Measurements from ENCODE around the gene CRNKL1. TPM values are rescaled to one million over a fixed set of nuclear protein-coding genes. Genes with fewer than 3 reads are reported as not detected.

CRNKL1 gene
- 24.7 and 27.2 TPM in 2 replicates for total RNA-seq

DNA sequence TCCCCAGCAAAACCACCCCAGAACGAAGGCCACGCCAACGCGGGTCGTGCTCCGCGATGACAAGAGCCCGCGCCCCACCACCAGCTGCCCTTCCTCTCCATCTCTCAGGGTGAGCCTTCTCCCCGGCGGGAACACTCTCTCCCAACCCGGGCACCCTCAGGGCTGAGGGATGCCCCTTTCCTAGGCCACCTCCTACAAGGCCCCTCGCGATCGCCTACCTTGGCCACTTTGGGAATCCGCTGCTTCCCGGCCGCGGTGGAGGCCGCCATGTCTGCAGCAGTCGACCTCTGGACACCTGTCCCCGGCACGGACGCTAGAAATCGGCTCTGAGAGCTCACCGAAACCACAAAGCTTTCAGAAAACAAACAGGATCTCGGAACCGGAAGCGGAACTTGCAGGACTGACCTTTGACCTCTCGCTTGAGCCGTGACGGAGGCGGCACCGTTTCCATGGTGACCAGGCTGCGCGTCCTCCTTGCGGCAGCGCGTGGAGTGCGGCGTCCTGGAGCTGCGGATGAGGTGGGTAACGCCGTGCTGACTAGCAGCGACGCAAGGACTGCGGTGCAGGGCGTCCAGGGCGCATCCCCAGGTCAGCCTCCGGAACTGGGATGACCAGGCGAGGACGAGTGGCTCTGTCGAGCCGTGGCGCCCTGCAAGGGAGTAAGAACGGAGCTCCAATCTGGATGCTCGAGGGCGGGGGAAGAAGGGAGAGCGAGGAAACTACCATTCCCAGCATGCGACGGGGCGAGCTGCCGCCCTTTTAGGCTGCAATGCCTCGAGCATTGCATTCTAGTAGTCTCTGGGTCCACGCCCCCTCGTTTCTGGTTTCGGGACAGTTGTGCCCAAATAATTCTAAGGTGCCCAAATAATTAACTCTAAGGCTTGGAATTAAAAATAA lies at the start of gene CRNKL1, which contains the start of gene CFAP61:
Gene CRNKL1, minus strand, starts transcription at position 393 of the 897 bp plus-strand sequence. Its CDS starts 124 bp downstream, at position 269.
Gene CFAP61, plus strand, starts transcription at position 459 of the 897 bp plus-strand sequence. CDS start 4,122 bp downstream, outside the sequence.

DNA sequence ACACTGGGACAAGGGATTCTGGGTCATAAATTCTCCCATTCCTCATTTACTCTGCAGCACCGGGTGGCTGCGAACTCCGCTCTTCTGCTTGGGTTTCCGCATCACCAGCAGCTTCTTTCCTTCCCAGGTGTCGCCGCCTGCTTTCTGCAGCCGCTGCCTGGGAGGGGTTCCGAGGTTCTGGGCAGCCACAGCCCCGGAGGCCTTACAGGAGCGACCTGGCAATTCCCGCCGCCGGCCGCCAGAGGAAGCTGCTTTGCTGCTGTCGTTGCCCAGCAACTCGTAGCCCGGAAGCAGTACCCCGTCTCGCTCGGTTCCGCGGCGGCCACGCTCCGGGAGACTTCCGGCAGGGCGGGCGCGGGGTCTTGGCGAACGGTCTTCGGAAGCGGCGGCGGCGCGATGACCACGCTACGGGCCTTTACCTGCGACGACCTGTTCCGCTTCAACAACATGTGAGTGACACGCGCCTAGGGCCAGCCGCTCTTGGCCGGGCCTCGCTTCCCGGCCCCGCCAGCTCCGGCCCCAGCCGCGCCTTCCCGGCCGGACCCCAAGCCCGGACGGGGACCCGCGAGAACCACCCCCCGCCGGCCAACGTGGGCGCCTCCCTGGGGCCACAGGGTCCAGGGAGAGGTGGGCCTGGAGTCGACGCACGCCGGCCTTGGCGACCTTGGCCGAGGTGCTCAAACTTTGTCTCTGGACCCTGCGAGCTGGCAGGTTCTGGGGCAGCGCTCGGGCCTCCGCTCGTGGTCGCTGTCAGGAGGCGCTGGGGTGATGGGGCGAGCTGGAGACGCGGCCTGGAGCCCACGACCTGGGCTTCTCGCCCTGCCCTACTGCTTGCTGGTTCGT lies 35.0 kb downstream of the CRNKL1 start, which contains the start of gene NAA20:
Gene NAA20, plus strand, starts transcription at position 362 of the 843 bp plus-strand sequence. Its CDS starts 35 bp downstream, at position 397.

Other genes with a start within 250 kb of the CRNKL1 start
- gene NAA20, start 35.1 kb downstream of the CRNKL1 start, total RNA-seq, result 53.3 and 53.5 TPM in 2 replicates
- not detected in 2 replicates for gene CFAP61, start 66 bp upstream of the CRNKL1 start, total RNA-seq